Endothelial cell of umbilical vein (primary cell): ENCODE results near the gene IAPP. TPM values are rescaled to one million over a fixed set of nuclear protein-coding genes. Genes with fewer than 3 reads are reported as not detected.

Source experiments
- BruUV-seq: library from RNA; stranded (reverse); fragments of 400-500 nt; replicated peaks from 2 replicates; lab custom pipeline; 2021; lab: Mats Ljungman, UMichigan
- CTCF ChIA-PET: fragments of 300-600, 350-600 bp; sonication (Branson Sonifier 250); formaldehyde crosslinking; loops from one replicate; lab custom pipeline; 2021; ENCODE audit warnings: antibody characterized with exemption, inconsistent platforms; lab: Charles Lee
- POLR2A ChIA-PET: fragments of 300-600, 350-600 bp; sonication (Branson Sonifier 250); formaldehyde crosslinking; loops from one replicate; lab custom pipeline; 2021; ENCODE audit warnings: antibody characterized with exemption, inconsistent platforms; lab: Charles Lee
- DNase-seq: peaks from one replicate; pipeline ENCODE4 v3.0.0-alpha.2; 2011; ENCODE audit warnings: low read depth, low spot score
- FAIRE-seq: peaks from 2 replicates; lab custom pipeline; 2011; peaks lifted over from hg19 to GRCh38; lab: Jason Lieb, UNC
- H2AFZ ChIP-seq: 2 replicates; pipeline ENCODE4 v1.6.0; 2012; ENCODE audit warnings: low read depth, low read length, control low read depth, inconsistent platforms
- H3K27ac ChIP-seq: 2 replicates; pipeline ENCODE4 v1.5.1; 2011; ENCODE audit warnings: low read depth, mild to moderate bottlenecking, control low read depth, low read length, moderate library complexity; ENCODE audit not compliant: insufficient read depth
- H3K27me3 ChIP-seq, 2 experiments: 2 replicates each; pipeline versions ENCODE4 v1.6.0 to v1.6.1; 2011; ENCODE audit warnings: low read length in 2 of 2, mixed read lengths in 1 of 2; ENCODE audit not compliant: control insufficient read depth in 2 of 2, insufficient read depth in 2 of 2
- H3K36me3 ChIP-seq, 2 experiments: 2 replicates in 1 of 2; 3 replicates in 1 of 2; pipeline ENCODE4 v1.5.1; 2011; ENCODE audit warnings: low read length in 2 of 2, mild to moderate bottlenecking in 1 of 2, moderate library complexity in 1 of 2; ENCODE audit not compliant: control insufficient read depth in 2 of 2, insufficient read depth in 2 of 2; ENCODE audit errors: extremely low read depth in 1 of 2
- H3K4me1 ChIP-seq: 3 replicates; pipeline ENCODE4 v1.5.1; 2011; ENCODE audit warnings: mild to moderate bottlenecking, low read length; ENCODE audit not compliant: control insufficient read depth, insufficient read depth; ENCODE audit errors: extremely low read depth
- H3K4me2 ChIP-seq: 2 replicates; pipeline ENCODE4 v1.6.1; 2011; ENCODE audit warnings: low read length, control low read depth, mixed read lengths; ENCODE audit not compliant: insufficient read depth
- H3K4me3 ChIP-seq, 3 experiments: fragments of 200-600 bp in 1 of 3; sonication (generic), shearing (Covaris generic) in 1 of 3; replicated peaks in 1 of 3; 2 replicates each; pipeline ENCODE4 v1.5.1; 2011 to 2016; ENCODE audit warnings: control low read depth in 3 of 3, low read length in 3 of 3, mild to moderate bottlenecking in 2 of 3, inconsistent platforms in 1 of 3, low read depth in 1 of 3, moderate library complexity in 1 of 3; ENCODE audit not compliant: insufficient read depth in 1 of 3
- H3K79me2 ChIP-seq: 2 replicates; pipeline ENCODE4 v1.6.0; 2012; ENCODE audit warnings: low read length, inconsistent platforms; ENCODE audit not compliant: control insufficient read depth, insufficient read depth
- H3K9ac ChIP-seq: replicated peaks from 2 replicates; pipeline ENCODE3; 2011; ENCODE audit warnings: low read length, control low read depth; ENCODE audit not compliant: insufficient read depth; ENCODE audit errors: extremely low read depth
- H3K9me1 ChIP-seq: replicated peaks from 3 replicates; pipeline ENCODE4 v1.6.0; 2011; ENCODE audit warnings: mild to moderate bottlenecking, low read length; ENCODE audit not compliant: control insufficient read depth, insufficient read depth; ENCODE audit errors: extremely low read depth
- H3K9me3 ChIP-seq: replicated peaks from 2 replicates; pipeline ENCODE4 v1.5.1; 2012; ENCODE audit warnings: low read length, inconsistent platforms; ENCODE audit not compliant: control insufficient read depth, insufficient read depth
- H4K20me1 ChIP-seq: replicated peaks from 2 replicates; pipeline ENCODE3; 2011; ENCODE audit warnings: mild to moderate bottlenecking, low read length; ENCODE audit not compliant: control insufficient read depth, insufficient read depth; ENCODE audit errors: extremely low read depth
- EZH2 ChIP-seq: IDR thresholded peaks from 2 replicates; pipeline ENCODE4 v1.6.1; 2012; ENCODE audit warnings: borderline replicate concordance, low read depth, mild to moderate bottlenecking, moderate library complexity, low read length, inconsistent platforms; ENCODE audit not compliant: severe bottlenecking
- FOS ChIP-seq: IDR thresholded peaks from 2 replicates; pipeline ENCODE4 v1.6.1; 2011; ENCODE audit warnings: mild to moderate bottlenecking, low read length, moderate library complexity, borderline replicate concordance; ENCODE audit not compliant: insufficient read depth
- GATA2 ChIP-seq: IDR thresholded peaks from 2 replicates; pipeline ENCODE4 v1.7.0; 2011; ENCODE audit warnings: low read depth, mild to moderate bottlenecking, moderate library complexity, mixed read lengths, low read length; ENCODE audit not compliant: insufficient read length, insufficient read depth
- JUN ChIP-seq: IDR thresholded peaks from 2 replicates; pipeline ENCODE4 v1.6.1; 2011; ENCODE audit warnings: borderline replicate concordance, low read depth; ENCODE audit not compliant: insufficient read length, insufficient read depth
- MYC ChIP-seq: IDR thresholded peaks from one replicate; pipeline ENCODE4 v1.6.1; 2011; ENCODE audit warnings: mild to moderate bottlenecking, low read depth, low read length
- POLR2A ChIP-seq: IDR thresholded peaks from 2 replicates; pipeline ENCODE4 v1.6.1; 2012; ENCODE audit warnings: low read depth, mild to moderate bottlenecking, control low read depth, low read length
- POLR2AphosphoS5 ChIP-seq: IDR thresholded peaks from 2 replicates; pipeline ENCODE4 v1.6.1; 2012; ENCODE audit warnings: low read depth, mild to moderate bottlenecking, control low read depth, low read length, moderate library complexity; ENCODE audit not compliant: insufficient read depth
- dilution Hi-C: fragments of 300-500 bp; cut with MboI; formaldehyde crosslinking; loops from one replicate; pipeline ENCODE4 v1.15.0; 2019; ENCODE audit warnings: low sequenced_read_pairs; ENCODE audit not compliant: extremely low pct_ligation_motif_present
- intact Hi-C: fragments of 100-400 bp; cut with micrococcal nuclease; formaldehyde crosslinking; loops from one replicate; pipeline ENCODE4 v1.10.0; 2022
- polyA plus RNA-seq, 4 experiments: library from polyadenylated mRNA; depleted of rRNA in 3 of 4; stranded (reverse) in 3 of 4; unstranded in 1 of 4; fragments of >200 nt; gene quantifications; 2 replicates each; pipeline versions ENCODE4 v1.2.1 to v1.2.3, GENCODE V29; 2011 to 2012; ENCODE audit warnings: missing spikeins in 1 of 4
- total RNA-seq: library from RNA; stranded (reverse); gene quantifications from 2 replicates; pipeline ENCODE4 v1.2.3, GENCODE V29; 2021
- TF ChIP-seq, protein P1 (sequence below): IDR thresholded peaks from 2 replicates; pipeline ENCODE4 v1.6.1; 2011; ENCODE audit not compliant: insufficient read depth, insufficient read length
- TF ChIP-seq, protein P2 (sequence below), 2 donors: IDR thresholded peaks; 1 replicate in 1 of 2; 2 replicates in 1 of 2; pipeline ENCODE4 v1.5.1; 2011; ENCODE audit warnings: low read length in 2 of 2, mild to moderate bottlenecking in 2 of 2, moderate library complexity in 2 of 2, control low read depth in 1 of 2, inconsistent platforms in 1 of 2, low read depth in 1 of 2; ENCODE audit not compliant: insufficient read depth in 1 of 2; ENCODE audit errors: extremely low read depth in 1 of 2

IAPP gene
- total and polyA plus RNA-seq, 2 donors (not counting 3 experiments of a cell fraction or from before 2014, with no cell fraction given) = not detected

- POLR2A ChIA-PET = no interaction called here
- Histone ChIP-seq H4K20me1 (no peaks in the 10 kb centered on the region), H3K36me3 (no peaks in the 10 kb centered on the region)
Measured at GRCh38 chr12:21336656-21337055, 36.0 kb upstream of the IAPP start.

DNA sequence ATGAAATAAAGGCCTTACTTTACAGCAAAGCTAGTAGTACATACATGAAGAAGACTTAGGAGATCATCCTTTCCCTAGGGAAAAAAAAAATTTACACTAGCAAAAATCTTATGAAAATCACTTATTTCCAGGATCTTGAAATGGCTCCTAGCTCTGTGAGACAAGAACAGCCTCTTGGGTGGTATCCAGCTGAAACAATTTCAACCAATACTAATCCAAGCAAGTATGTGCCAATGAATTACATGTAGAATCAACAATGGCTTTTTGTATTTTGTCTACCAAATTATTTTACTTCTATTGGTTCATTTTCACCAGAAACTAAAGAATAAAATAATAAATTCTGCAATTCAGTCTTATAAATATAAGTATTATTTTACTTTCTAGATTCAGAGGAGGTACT is 35.2 kb upstream of the IAPP start:
- Histone ChIP-seq H3K4me3 (no peak overlapping the region), H3K79me2 (no peaks in the 10 kb centered on the region), H3K27me3 (no peaks in the 10 kb centered on the region), H3K4me2 (no peak overlapping the region), H3K27ac (no peak overlapping the region), H4K20me1 (no peaks in the 10 kb centered on the region), H3K9ac (no peak overlapping the region), H3K9me3 (no peaks in the 10 kb centered on the region), H3K4me1 (no peaks in the 10 kb centered on the region), H3K36me3 (no peaks in the 10 kb centered on the region), H3K9me1 (no peaks in the 10 kb centered on the region), H2AFZ (no peak overlapping the region)
- dilution Hi-C loops = no loop called here
- BruUV-seq = no TSS peak
- intact Hi-C loops = no loop called here
- ChIA-PET CTCF (interaction anchor here (1.0 kb wide), 1 partner anchor 31 kb away, joined by 4 read pairs; no protein-coding TSS in a partner anchor), POLR2A (no interaction called here)
- DNase-seq (no peak), FAIRE-seq (no peak)
- TF ChIP-seq, protein P1, sequence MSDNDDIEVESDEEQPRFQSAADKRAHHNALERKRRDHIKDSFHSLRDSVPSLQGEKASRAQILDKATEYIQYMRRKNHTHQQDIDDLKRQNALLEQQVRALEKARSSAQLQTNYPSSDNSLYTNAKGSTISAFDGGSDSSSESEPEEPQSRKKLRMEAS = no peak
- TF ChIP-seq MYC = no peak
- TF ChIP-seq EZH2 = no peak
- TF ChIP-seq GATA2 = no peak
- TF ChIP-seq, protein P2, sequence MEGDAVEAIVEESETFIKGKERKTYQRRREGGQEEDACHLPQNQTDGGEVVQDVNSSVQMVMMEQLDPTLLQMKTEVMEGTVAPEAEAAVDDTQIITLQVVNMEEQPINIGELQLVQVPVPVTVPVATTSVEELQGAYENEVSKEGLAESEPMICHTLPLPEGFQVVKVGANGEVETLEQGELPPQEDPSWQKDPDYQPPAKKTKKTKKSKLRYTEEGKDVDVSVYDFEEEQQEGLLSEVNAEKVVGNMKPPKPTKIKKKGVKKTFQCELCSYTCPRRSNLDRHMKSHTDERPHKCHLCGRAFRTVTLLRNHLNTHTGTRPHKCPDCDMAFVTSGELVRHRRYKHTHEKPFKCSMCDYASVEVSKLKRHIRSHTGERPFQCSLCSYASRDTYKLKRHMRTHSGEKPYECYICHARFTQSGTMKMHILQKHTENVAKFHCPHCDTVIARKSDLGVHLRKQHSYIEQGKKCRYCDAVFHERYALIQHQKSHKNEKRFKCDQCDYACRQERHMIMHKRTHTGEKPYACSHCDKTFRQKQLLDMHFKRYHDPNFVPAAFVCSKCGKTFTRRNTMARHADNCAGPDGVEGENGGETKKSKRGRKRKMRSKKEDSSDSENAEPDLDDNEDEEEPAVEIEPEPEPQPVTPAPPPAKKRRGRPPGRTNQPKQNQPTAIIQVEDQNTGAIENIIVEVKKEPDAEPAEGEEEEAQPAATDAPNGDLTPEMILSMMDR (IDR thresholded peaks at IDR 0.05; ENCODE audit: extremely low read depth in 1 of 2, insufficient read depth in 1 of 2, low read depth in 1 of 2, low read length in 2 of 2) = no peak
- no peak for TF ChIP-seq POLR2A
- no peak for TF ChIP-seq POLR2AphosphoS5
- TF ChIP-seq FOS = no peak
- no peak for TF ChIP-seq JUN

More at GRCh38 chr12:21336656-21337055, 36.0 kb upstream of the IAPP start:
- FAIRE-seq = no peak
- Histone ChIP-seq H3K4me3 (no peak overlapping the region), H2AFZ (no peak overlapping the region), H3K9me1 (no peaks in the 10 kb centered on the region), H3K79me2 (no peaks in the 10 kb centered on the region), H3K4me1 (no peaks in the 10 kb centered on the region), H3K27me3 (no peaks in the 10 kb centered on the region), H3K9me3 (no peaks in the 10 kb centered on the region), H3K27ac (no peak overlapping the region), H3K9ac (no peak overlapping the region), H3K4me2 (no peak overlapping the region)
- TF ChIP-seq FOS = no peak
- TF ChIP-seq, protein P1 = no peak
- TF ChIP-seq, protein P2 (IDR thresholded peaks at IDR 0.05; ENCODE audit: extremely low read depth in 1 of 2, insufficient read depth in 1 of 2, low read depth in 1 of 2, low read length in 2 of 2) = no peak
- intact Hi-C loops = no loop called here
- DNase-seq = no peak
- CTCF ChIA-PET = no interaction called here
- dilution Hi-C loops = no loop called here
- no TSS peak for BruUV-seq
